ENCODE measurements around the gene EXOC7. TPM values are rescaled to one million over a fixed set of nuclear protein-coding genes. Genes with fewer than 3 reads are reported as not detected.

The EXOC7 gene, protein sequence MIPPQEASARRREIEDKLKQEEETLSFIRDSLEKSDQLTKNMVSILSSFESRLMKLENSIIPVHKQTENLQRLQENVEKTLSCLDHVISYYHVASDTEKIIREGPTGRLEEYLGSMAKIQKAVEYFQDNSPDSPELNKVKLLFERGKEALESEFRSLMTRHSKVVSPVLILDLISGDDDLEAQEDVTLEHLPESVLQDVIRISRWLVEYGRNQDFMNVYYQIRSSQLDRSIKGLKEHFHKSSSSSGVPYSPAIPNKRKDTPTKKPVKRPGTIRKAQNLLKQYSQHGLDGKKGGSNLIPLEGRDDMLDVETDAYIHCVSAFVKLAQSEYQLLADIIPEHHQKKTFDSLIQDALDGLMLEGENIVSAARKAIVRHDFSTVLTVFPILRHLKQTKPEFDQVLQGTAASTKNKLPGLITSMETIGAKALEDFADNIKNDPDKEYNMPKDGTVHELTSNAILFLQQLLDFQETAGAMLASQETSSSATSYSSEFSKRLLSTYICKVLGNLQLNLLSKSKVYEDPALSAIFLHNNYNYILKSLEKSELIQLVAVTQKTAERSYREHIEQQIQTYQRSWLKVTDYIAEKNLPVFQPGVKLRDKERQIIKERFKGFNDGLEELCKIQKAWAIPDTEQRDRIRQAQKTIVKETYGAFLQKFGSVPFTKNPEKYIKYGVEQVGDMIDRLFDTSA
- total RNA-seq = 42.8 and 44.0 TPM in 2 replicates

GRCh38 chr17:76103274-76104139 lies at the start of gene EXOC7:
Gene EXOC7, minus strand, starts transcription at chr17:76103787. Its CDS starts 95 bp downstream, at chr17:76103692.

GRCh38 chr17:76141212-76142038 lies 37.8 kb upstream of the EXOC7 start, which contains the start of gene FOXJ1:
Gene FOXJ1, minus strand, starts transcription at chr17:76141245. Its CDS starts 850 bp downstream, at chr17:76140395.

DNA sequence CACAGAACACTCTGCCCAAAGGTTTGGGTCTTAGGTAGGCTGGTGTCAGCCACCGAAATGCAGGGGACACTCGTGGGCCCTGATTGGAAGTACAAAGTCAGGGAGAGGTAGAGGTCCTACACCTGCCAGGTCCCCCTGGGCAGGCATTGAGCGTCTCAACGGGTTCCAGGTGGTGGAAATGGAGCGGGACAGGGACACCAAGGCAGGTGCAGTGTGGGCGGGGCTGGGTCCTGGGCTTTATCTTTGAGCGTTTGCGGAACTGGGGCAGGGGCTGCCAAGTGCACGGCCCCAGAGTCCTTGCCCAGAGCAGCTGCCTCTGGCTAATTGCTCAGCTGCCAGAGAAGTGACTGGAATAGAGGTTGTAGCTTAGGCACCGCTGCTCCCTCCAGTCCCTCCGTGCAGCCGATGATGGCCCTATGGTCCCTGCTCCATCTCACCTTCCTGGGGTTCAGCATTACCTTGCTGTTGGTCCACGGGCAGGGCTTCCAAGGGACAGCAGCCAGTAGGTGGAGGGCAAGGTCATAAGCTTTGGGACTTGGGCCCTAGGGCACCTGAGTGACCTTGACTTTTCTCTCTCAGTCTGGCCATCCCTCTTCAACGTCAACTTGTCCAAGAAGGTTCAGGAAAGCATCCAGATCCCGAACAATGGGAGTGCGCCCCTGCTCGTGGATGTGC lies 24.6 kb downstream of the EXOC7 start, which contains the start of gene ZACN:
Gene ZACN, plus strand, starts transcription at position 323 of the 675 bp plus-strand sequence. Its CDS starts 83 bp downstream, at position 406.

GRCh38 chr17:76074390-76075363 lies 28.9 kb downstream of the EXOC7 start, which contains the start of gene GALR2:
Gene GALR2, plus strand, starts transcription at chr17:76074781. Its CDS starts 103 bp downstream, at chr17:76074884.

DNA sequence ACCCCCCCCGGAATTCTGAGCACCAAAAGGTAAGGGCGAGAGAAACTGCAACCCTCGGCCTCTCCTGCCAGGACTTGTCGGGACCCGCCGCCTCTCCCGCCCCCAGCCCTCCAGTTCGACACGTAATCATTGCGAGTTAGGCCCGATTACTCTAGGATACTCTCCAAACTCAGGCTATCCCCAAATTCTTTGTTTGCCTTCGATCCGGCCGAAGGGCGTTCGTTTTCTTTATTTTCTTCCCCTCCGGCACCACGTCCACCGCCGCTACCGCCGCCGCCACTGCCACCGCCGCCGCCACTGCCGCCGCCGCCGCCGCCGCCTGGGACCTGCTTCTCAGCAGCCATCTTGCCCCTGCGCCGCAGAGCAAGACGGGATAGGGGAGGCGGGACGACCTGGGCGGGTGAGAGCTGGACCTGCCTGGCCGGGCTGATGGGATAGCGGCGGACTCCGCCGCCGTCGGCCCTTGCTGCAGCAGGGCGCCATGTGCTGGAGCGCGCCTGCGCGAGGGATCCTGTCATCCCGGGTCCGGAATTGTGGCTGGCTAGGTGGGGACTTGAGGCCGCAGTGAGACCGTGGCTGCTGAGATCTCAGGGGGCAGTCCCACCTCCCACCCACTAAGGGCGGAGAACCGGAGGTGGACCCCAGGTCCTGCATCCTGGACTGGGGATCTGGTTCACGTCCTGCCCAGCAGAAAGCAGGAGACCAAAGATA lies 31.3 kb downstream of the EXOC7 start, which contains the start of gene SRP68:
Gene SRP68, minus strand, starts transcription at position 370 of the 711 bp plus-strand sequence. Its CDS starts 26 bp downstream, at position 344.

Other genes with a start within 250 kb of the EXOC7 start
- gene WBP2, start 248.5 kb downstream of the EXOC7 start, total RNA-seq = 59.3 and 73.1 TPM in 2 replicates
- 12.8 and 15.1 TPM in 2 replicates for gene TRIM47, start 225.2 kb downstream of the EXOC7 start, total RNA-seq
- 20.2 and 23.4 TPM in 2 replicates for gene TRIM65, start 206.8 kb downstream of the EXOC7 start, total RNA-seq
- gene MRPL38, start 198.9 kb downstream of the EXOC7 start, total RNA-seq = 23.5 and 26.0 TPM in 2 replicates
- 10.8 and 13.7 TPM in 2 replicates for gene FBF1, start 162.7 kb downstream of the EXOC7 start, total RNA-seq
- gene ACOX1, start 124.6 kb downstream of the EXOC7 start, total RNA-seq = 24.7 and 26.8 TPM in 2 replicates
- gene TEN1, start 124.5 kb downstream of the EXOC7 start, total RNA-seq = 15.9 and 16.0 TPM in 2 replicates
- 2.2 and 3.5 TPM in 2 replicates for gene CDK3, start 102.9 kb downstream of the EXOC7 start, total RNA-seq
- not detected in 2 replicates for gene EVPL, start 76.5 kb downstream of the EXOC7 start, total RNA-seq
- 24.4 and 24.7 TPM in 2 replicates for gene SRP68, start 31.3 kb downstream of the EXOC7 start, total RNA-seq
- 0.17 TPM in 1 of 2 replicates, not detected in the other for gene GALR2, start 29.0 kb downstream of the EXOC7 start, total RNA-seq
- gene ZACN, start 24.6 kb downstream of the EXOC7 start, total RNA-seq = not detected in 2 replicates
- under 0.01 and 0.17 TPM in 2 replicates for gene FOXJ1, start 37.5 kb upstream of the EXOC7 start, total RNA-seq
- 1.0 and 2.5 TPM in 2 replicates for gene RNF157, start 136.7 kb upstream of the EXOC7 start, total RNA-seq
- gene UBALD2, start 161.6 kb upstream of the EXOC7 start, total RNA-seq = 18.3 and 25.6 TPM in 2 replicates
- 0.59 and 0.84 TPM in 2 replicates for gene QRICH2, start 204.5 kb upstream of the EXOC7 start, total RNA-seq